ENCODE data around the gene GSK3A.

DNA sequence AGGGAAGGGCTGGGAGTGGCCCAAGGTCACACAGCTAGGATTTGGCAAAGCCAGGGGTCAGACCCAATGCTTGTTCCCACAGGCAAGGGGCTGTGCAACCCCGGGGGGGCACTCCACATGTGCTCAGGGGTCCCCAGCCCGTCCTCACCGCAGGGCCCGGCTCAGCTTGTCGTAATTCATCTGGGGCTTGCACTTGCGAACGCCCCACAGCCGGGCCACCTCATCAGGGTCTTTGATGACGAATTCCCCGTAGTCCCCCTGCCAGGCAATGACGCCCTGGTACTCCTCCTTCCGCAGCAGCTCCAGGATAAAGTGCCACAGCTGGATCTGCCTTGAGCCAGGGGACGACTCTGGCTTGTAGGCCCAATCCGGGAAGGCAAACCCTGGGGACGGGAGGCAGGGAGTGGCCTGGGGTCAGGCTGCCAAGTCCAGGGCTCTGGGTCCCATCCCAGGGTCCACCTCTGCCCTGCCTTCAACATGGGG lies 7.8 kb upstream of the GSK3A start:
- no peak for TF ChIP-seq GLI4 (tag by site-specific recombination; IDR thresholded peaks at IDR 0.05)
- no peak for TF ChIP-seq KLF9 (tag by site-specific recombination; IDR thresholded peaks at IDR 0.05; ENCODE audit: low read depth)
- TF ChIP-seq, protein P1, sequence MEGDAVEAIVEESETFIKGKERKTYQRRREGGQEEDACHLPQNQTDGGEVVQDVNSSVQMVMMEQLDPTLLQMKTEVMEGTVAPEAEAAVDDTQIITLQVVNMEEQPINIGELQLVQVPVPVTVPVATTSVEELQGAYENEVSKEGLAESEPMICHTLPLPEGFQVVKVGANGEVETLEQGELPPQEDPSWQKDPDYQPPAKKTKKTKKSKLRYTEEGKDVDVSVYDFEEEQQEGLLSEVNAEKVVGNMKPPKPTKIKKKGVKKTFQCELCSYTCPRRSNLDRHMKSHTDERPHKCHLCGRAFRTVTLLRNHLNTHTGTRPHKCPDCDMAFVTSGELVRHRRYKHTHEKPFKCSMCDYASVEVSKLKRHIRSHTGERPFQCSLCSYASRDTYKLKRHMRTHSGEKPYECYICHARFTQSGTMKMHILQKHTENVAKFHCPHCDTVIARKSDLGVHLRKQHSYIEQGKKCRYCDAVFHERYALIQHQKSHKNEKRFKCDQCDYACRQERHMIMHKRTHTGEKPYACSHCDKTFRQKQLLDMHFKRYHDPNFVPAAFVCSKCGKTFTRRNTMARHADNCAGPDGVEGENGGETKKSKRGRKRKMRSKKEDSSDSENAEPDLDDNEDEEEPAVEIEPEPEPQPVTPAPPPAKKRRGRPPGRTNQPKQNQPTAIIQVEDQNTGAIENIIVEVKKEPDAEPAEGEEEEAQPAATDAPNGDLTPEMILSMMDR (tag by site-specific recombination; IDR thresholded peaks at IDR 0.05): no peak
- TF ChIP-seq, protein P2, sequence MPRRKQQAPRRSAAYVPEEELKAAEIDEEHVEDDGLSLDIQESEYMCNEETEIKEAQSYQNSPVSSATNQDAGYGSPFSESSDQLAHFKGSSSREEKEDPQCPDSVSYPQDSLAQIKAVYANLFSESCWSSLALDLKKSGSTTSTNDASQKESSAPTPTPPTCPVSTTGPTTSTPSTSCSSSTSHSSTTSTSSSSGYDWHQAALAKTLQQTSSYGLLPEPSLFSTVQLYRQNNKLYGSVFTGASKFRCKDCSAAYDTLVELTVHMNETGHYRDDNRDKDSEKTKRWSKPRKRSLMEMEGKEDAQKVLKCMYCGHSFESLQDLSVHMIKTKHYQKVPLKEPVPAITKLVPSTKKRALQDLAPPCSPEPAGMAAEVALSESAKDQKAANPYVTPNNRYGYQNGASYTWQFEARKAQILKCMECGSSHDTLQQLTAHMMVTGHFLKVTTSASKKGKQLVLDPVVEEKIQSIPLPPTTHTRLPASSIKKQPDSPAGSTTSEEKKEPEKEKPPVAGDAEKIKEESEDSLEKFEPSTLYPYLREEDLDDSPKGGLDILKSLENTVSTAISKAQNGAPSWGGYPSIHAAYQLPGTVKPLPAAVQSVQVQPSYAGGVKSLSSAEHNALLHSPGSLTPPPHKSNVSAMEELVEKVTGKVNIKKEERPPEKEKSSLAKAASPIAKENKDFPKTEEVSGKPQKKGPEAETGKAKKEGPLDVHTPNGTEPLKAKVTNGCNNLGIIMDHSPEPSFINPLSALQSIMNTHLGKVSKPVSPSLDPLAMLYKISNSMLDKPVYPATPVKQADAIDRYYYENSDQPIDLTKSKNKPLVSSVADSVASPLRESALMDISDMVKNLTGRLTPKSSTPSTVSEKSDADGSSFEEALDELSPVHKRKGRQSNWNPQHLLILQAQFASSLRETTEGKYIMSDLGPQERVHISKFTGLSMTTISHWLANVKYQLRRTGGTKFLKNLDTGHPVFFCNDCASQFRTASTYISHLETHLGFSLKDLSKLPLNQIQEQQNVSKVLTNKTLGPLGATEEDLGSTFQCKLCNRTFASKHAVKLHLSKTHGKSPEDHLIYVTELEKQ (tag by site-specific recombination; IDR thresholded peaks at IDR 0.05; ENCODE audit: borderline replicate concordance): no peak
- TF ChIP-seq ZNF266 (tag by site-specific recombination; IDR thresholded peaks at IDR 0.05; ENCODE audit: low read depth): no peak
- TF ChIP-seq ZFP41 (tag by site-specific recombination; IDR thresholded peaks at IDR 0.05; ENCODE audit: borderline replicate concordance): no peak
- TF ChIP-seq, protein P3, sequence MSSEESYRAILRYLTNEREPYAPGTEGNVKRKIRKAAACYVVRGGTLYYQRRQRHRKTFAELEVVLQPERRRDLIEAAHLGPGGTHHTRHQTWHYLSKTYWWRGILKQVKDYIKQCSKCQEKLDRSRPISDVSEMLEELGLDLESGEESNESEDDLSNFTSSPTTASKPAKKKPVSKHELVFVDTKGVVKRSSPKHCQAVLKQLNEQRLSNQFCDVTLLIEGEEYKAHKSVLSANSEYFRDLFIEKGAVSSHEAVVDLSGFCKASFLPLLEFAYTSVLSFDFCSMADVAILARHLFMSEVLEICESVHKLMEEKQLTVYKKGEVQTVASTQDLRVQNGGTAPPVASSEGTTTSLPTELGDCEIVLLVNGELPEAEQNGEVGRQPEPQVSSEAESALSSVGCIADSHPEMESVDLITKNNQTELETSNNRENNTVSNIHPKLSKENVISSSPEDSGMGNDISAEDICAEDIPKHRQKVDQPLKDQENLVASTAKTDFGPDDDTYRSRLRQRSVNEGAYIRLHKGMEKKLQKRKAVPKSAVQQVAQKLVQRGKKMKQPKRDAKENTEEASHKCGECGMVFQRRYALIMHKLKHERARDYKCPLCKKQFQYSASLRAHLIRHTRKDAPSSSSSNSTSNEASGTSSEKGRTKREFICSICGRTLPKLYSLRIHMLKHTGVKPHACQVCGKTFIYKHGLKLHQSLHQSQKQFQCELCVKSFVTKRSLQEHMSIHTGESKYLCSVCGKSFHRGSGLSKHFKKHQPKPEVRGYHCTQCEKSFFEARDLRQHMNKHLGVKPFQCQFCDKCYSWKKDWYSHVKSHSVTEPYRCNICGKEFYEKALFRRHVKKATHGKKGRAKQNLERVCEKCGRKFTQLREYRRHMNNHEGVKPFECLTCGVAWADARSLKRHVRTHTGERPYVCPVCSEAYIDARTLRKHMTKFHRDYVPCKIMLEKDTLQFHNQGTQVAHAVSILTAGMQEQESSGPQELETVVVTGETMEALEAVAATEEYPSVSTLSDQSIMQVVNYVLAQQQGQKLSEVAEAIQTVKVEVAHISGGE (tag by site-specific recombination; conservative IDR thresholded peaks at IDR 0.05; ENCODE audit: low read depth): no peak
- no peak for TF ChIP-seq ZNF274 (IDR thresholded peaks at IDR 0.05; ENCODE audit: low read length)
- TF ChIP-seq ZNF274 (tag by site-specific recombination; IDR thresholded peaks at IDR 0.05; ENCODE audit: borderline replicate concordance): no peak
- no peak for TF ChIP-seq MYNN (tag by site-specific recombination; IDR thresholded peaks at IDR 0.05; ENCODE audit: borderline replicate concordance)
- no peak for TF ChIP-seq ZNF24 (tag by site-specific recombination; IDR thresholded peaks at IDR 0.05)
- TF ChIP-seq, protein P4, sequence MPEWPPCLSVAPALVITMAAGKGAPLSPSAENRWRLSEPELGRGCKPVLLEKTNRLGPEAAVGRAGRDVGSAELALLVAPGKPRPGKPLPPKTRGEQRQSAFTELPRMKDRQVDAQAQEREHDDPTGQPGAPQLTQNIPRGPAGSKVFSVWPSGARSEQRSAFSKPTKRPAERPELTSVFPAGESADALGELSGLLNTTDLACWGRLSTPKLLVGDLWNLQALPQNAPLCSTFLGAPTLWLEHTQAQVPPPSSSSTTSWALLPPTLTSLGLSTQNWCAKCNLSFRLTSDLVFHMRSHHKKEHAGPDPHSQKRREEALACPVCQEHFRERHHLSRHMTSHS (tag by site-specific recombination; IDR thresholded peaks at IDR 0.05): no peak
- no peak for TF ChIP-seq PRDM1 (tag by site-specific recombination; IDR thresholded peaks at IDR 0.05)
- TF ChIP-seq ZBTB21 (tag by site-specific recombination; IDR thresholded peaks at IDR 0.05): no peak
- no peak for TF ChIP-seq ZBTB17 (tag by site-specific recombination; IDR thresholded peaks at IDR 0.05)
